Measurements from ENCODE around the gene ZEB2.

DNA sequence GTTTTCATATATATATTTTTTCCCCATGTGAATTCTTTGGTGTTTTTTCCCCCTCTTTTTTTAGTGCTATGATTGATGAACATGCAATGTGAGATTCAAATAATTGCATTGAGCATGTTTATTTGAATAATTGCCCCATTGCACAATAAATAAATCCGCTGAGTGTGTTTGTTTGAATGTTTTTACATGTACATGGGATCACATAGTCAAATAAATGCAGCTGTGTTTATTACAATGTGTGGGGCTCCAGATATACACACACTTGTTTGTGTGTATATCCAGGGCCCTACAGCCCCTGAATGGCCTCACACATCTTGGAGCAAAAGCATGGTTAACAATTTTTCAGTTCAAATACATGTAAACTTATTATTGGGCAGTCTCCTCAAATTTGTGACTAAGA, 134.5 kb downstream of the ZEB2 start:
- TF ChIP-seq, protein P1, sequence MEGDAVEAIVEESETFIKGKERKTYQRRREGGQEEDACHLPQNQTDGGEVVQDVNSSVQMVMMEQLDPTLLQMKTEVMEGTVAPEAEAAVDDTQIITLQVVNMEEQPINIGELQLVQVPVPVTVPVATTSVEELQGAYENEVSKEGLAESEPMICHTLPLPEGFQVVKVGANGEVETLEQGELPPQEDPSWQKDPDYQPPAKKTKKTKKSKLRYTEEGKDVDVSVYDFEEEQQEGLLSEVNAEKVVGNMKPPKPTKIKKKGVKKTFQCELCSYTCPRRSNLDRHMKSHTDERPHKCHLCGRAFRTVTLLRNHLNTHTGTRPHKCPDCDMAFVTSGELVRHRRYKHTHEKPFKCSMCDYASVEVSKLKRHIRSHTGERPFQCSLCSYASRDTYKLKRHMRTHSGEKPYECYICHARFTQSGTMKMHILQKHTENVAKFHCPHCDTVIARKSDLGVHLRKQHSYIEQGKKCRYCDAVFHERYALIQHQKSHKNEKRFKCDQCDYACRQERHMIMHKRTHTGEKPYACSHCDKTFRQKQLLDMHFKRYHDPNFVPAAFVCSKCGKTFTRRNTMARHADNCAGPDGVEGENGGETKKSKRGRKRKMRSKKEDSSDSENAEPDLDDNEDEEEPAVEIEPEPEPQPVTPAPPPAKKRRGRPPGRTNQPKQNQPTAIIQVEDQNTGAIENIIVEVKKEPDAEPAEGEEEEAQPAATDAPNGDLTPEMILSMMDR (IDR thresholded peaks at IDR 0.05): no peak
- no peak for TF ChIP-seq POLR2A (IDR thresholded peaks at IDR 0.05)

Measured in uterus (tissue), 2 donors.